Measurements from ENCODE around the gene SLC27A6.
A peak's percentile ranks its signal among the peaks of the same experiment; 100 is the strongest.

Gene SLC27A6

GRCh38 chr5:129043894-129044293 is 78.6 kb downstream of the SLC27A6 start (continued):
- no peak for TF ChIP-seq BCL6B (tag by site-specific recombination; IDR thresholded peaks at IDR 0.05)
- TF ChIP-seq ZBTB8A (tag by site-specific recombination; IDR thresholded peaks at IDR 0.05): no peak
- no peak for TF ChIP-seq ZNF645 (tag by site-specific recombination; IDR thresholded peaks at IDR 0.05)
- TF ChIP-seq KLF7 (tag by site-specific recombination; IDR thresholded peaks at IDR 0.05; ENCODE audit: borderline replicate concordance): no peak

GRCh38 chr5:129046151-129046550 is 80.9 kb downstream of the SLC27A6 start:
- no peak overlapping the region for H3K4me3 ChIP-seq (ENCODE audit: low read depth, low read length)
- no peaks in the 10 kb centered on the region for H3K36me3 ChIP-seq (ENCODE audit: control insufficient read depth in 2 of 2, insufficient read depth in 1 of 2, low read length in 2 of 2)
- no peaks in the 10 kb centered on the region for H3K9me3 ChIP-seq (ENCODE audit: control insufficient read depth, insufficient read depth, low read depth, low read length)
- CTCF ChIA-PET: no interaction called here
- TF ChIP-seq ZFP69B (tag by site-specific recombination; IDR thresholded peaks at IDR 0.05) (no peak), EGR2 (tag by site-specific recombination; IDR thresholded peaks at IDR 0.05; ENCODE audit: low read depth) (no peak), ZNF394 (tag by site-specific recombination; IDR thresholded peaks at IDR 0.05; ENCODE audit: borderline replicate concordance) (no peak), ZNF600 (tag by site-specific recombination; IDR thresholded peaks at IDR 0.05) (no peak), ZNF239 (tag by site-specific recombination; IDR thresholded peaks at IDR 0.05) (no peak), PBX3 (CRISPR knock-in tag; IDR thresholded peaks at IDR 0.05) (no peak), ZNF433 (tag by site-specific recombination; IDR thresholded peaks at IDR 0.05; ENCODE audit: low read depth) (no peak), SP3 (tag by site-specific recombination; IDR thresholded peaks at IDR 0.05) (no peak), PRDM1 (tag by site-specific recombination; IDR thresholded peaks at IDR 0.05) (no peak)
- POLR2A ChIA-PET: no interaction called here
- no peaks in the 10 kb centered on the region for H3K4me1 ChIP-seq (ENCODE audit: control insufficient read depth, insufficient read depth, low read length)
- H3K27ac ChIP-seq (ENCODE audit: extremely low read depth, low read depth, low read length): no peak overlapping the region

- H3K27ac ChIP-seq (ENCODE audit: extremely low read depth, low read depth, low read length): no peak overlapping the region
- CTCF ChIA-PET: no interaction called here
- TF ChIP-seq ZNF354C (tag by site-specific recombination; IDR thresholded peaks at IDR 0.05; ENCODE audit: borderline replicate concordance, low read depth) (no peak), ZNF677 (tag by site-specific recombination; IDR thresholded peaks at IDR 0.05) (peak; percentile 43; the same call in 1 of the 2 replicates)
- no peaks in the 10 kb centered on the region for H3K36me3 ChIP-seq (ENCODE audit: control insufficient read depth in 2 of 2, insufficient read depth in 1 of 2, low read length in 2 of 2)
- no peak overlapping the region for H3K4me3 ChIP-seq (ENCODE audit: low read depth, low read length)
- no peaks in the 10 kb centered on the region for H3K9me3 ChIP-seq (ENCODE audit: control insufficient read depth, insufficient read depth, low read depth, low read length)
- POLR2A ChIA-PET: no interaction called here
- H3K4me1 ChIP-seq (ENCODE audit: control insufficient read depth, insufficient read depth, low read length): no peaks in the 10 kb centered on the region
Observed at GRCh38 chr5:129048509-129048908, 83.2 kb downstream of the SLC27A6 start.

GRCh38 chr5:129049126-129049799 is 84.0 kb downstream of the SLC27A6 start:
- POLR2A ChIA-PET: no interaction called here
- Histone ChIP-seq H3K4me1 (ENCODE audit: control insufficient read depth, insufficient read depth, low read length) (no peaks in the 10 kb centered on the region), H3K9me3 (ENCODE audit: control insufficient read depth, insufficient read depth, low read depth, low read length) (no peaks in the 10 kb centered on the region), H3K4me3 (ENCODE audit: low read depth, low read length) (no peak overlapping the region), H3K36me3 (ENCODE audit: control insufficient read depth in 2 of 2, insufficient read depth in 1 of 2, low read length in 2 of 2) (no peaks in the 10 kb centered on the region), H3K27ac (ENCODE audit: extremely low read depth, low read depth, low read length) (no peak overlapping the region)
- TF ChIP-seq ZNF513 (tag by site-specific recombination; IDR thresholded peaks at IDR 0.05): no peak
- TF ChIP-seq ZNF529 (tag by site-specific recombination; IDR thresholded peaks at IDR 0.05; ENCODE audit: insufficient replicate concordance): no peak
- TF ChIP-seq ZNF585B (tag by site-specific recombination; IDR thresholded peaks at IDR 0.05): no peak
- no peak for TF ChIP-seq ZNF530 (tag by site-specific recombination; IDR thresholded peaks at IDR 0.05; ENCODE audit: low read depth)
- TF ChIP-seq ZBTB11 (tag by site-specific recombination; conservative IDR thresholded peaks at IDR 0.05; ENCODE audit: low read depth): no peak
- CTCF ChIA-PET: no interaction called here

All from HEK293 (cell line).